HL-60/S4 (cell line): Measurements from ENCODE around the gene TRIM72.
"Not testable (repeated sequence)": the region's sequence is repeated elsewhere in the genome, so short reads cannot be mapped to it uniquely, and the experiment has no call there.

ENCODE experiments used
- in situ Hi-C: fragments of 300-500 bp; cut with MboI; formaldehyde crosslinking; loops from 2 replicates; pipeline ENCODE4 v1.14.3; 2022; ENCODE audit warnings: low sequenced_read_pairs

TRIM72 gene

DNA sequence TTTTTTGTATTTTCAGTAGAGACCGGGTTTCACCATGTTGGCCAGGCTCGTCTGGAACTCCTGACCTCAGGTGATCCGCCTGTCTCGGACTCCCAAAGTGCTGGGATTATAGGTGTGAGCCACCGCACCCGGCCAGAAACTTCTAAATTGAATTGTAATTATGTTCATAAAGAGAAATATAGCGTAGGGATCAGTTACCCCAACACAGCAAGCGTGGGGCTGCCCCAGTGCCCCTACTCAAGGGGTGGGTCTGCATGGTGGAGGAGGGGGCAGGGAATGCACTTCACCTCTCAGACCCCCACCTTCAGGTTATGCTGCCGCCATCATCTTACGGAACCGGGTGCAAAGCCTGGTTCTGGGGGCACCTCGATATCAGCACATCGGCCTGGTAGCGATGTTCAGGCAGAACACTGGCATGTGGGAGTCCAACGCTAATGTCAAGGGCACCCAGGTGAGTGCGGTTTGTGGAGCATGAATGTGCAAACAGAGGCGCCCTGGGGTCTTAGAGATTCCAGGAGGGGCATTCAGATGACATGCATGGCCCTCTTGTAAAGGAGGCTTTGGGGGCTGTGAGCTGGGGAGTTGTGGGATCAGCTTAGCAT is 63.8 kb downstream of the TRIM72 start:
- in situ Hi-C loops = no loop called here

DNA sequence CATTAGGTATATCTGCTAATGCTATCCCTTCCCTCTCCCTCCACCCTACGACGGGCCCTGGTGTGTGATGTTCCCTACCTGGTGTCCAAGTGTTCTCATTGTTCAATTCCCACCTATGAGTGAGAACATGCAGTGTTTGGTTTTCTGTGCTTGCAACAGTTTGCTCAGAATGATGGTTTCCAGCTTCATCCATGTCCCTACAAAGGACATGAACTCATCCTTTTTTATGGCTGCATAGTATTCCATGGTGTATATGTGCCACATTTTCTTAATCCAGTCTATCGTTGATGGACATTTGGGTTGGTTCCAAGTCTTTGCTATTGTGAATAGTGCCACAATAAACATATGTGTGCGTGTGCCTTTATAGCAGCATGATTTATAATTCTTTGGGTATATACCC is 64.9 kb downstream of the TRIM72 start:
- in situ Hi-C loops = not testable (repeated sequence)
